ENCODE measurements around the gene NCAN. TPM values are rescaled to one million over a fixed set of nuclear protein-coding genes. Genes with fewer than 3 reads are reported as not detected.

NCAN gene
- total RNA-seq, 1 experiment from 2014 or later: not detected

DNA sequence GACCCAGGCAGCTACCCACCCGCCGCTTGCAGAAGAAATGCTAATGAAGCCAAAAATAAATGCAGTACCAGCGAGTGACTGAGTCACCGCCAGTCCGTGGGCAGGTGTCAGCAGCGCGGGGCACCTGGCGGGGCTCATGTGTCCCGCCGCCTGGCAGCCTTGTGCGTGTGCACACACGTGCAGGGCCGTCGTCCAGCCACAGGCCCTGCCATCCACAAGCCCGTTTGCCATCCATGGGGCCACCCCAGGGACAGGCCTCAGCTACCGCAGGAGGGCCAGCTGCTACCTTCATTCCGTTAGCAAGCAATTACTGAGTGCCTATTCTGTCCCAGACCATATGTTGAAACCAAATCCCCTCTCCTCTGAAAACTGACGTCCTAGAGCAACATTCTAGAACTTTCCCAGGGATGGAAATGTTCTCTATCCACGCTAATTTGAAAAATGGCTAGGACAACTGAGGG, 20.5 kb downstream of the NCAN start:
- no TSS peak for BruUV-seq (replicated peaks)
- Mint-ChIP-seq H3K27me3 (ENCODE audit: insufficient read depth, unreplicated experiment) (peaks cover 18% of the 10 kb centered on the region), H3K4me3 (ENCODE audit: unreplicated experiment) (no peak overlapping the region), H3K27ac (ENCODE audit: low read depth, unreplicated experiment) (no peak overlapping the region), H3K4me1 (ENCODE audit: insufficient read depth, unreplicated experiment) (no peaks in the 10 kb centered on the region), H3K9me3 (ENCODE audit: unreplicated experiment) (no peaks in the 10 kb centered on the region), H3K36me3 (ENCODE audit: insufficient read depth, unreplicated experiment) (no peaks in the 10 kb centered on the region)
- TF ChIP-seq, protein P1, sequence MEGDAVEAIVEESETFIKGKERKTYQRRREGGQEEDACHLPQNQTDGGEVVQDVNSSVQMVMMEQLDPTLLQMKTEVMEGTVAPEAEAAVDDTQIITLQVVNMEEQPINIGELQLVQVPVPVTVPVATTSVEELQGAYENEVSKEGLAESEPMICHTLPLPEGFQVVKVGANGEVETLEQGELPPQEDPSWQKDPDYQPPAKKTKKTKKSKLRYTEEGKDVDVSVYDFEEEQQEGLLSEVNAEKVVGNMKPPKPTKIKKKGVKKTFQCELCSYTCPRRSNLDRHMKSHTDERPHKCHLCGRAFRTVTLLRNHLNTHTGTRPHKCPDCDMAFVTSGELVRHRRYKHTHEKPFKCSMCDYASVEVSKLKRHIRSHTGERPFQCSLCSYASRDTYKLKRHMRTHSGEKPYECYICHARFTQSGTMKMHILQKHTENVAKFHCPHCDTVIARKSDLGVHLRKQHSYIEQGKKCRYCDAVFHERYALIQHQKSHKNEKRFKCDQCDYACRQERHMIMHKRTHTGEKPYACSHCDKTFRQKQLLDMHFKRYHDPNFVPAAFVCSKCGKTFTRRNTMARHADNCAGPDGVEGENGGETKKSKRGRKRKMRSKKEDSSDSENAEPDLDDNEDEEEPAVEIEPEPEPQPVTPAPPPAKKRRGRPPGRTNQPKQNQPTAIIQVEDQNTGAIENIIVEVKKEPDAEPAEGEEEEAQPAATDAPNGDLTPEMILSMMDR (IDR thresholded peaks at IDR 0.05; ENCODE audit: unreplicated experiment): no peak
- intact Hi-C loops (cut with micrococcal nuclease): no loop called here
- CTCF ChIA-PET: interaction anchor here (1.1 kb wide), 1 partner anchor 258 kb away, joined by 3 read pairs; no protein-coding TSS in a partner anchor
- POLR2A ChIA-PET: no interaction called here
- no peak for DNase-seq (ENCODE audit: unreplicated experiment)

DNA sequence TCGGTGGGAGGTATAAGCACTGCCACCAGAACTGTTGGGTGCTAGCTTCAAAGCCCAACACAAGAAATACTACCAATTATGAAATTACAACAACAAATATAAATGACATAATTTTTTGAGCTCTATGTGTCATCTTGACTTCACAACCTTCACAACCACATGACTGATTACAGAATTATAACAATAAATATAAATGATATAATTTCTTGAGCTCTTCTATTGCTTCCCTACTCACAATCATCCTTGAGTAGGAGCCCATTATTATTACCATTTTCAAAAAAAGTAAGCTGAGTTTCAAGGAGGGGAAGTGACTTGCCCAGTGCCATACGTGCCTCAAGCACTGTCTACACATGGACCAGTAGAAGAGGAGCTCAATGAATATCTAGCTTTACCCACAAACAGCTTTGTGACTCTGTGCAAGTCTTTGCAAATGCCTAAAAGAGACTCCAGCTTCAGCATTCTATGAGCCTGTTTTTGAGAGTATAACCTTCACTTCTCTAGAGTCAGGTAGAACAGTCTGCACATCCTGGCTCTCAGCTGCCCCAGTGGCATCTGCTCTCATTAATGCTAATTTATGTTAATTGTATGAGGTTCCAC, 22.6 kb downstream of the NCAN start:
- Mint-ChIP-seq H3K27me3 (ENCODE audit: insufficient read depth, unreplicated experiment) (peaks cover 12% of the 10 kb centered on the region), H3K4me3 (ENCODE audit: unreplicated experiment) (no peak overlapping the region), H3K9me3 (ENCODE audit: unreplicated experiment) (no peaks in the 10 kb centered on the region), H3K4me1 (ENCODE audit: insufficient read depth, unreplicated experiment) (no peaks in the 10 kb centered on the region), H3K27ac (ENCODE audit: low read depth, unreplicated experiment) (no peak overlapping the region), H3K36me3 (ENCODE audit: insufficient read depth, unreplicated experiment) (no peaks in the 10 kb centered on the region)
- POLR2A ChIA-PET: no interaction called here
- intact Hi-C loops (cut with micrococcal nuclease): no loop called here
- TF ChIP-seq, protein P1 (IDR thresholded peaks at IDR 0.05; ENCODE audit: unreplicated experiment): no peak
- CTCF ChIA-PET: interaction anchor here (0.8 to 1.0 kb wide), 3 partner anchors 59 to 256 kb away, joined by 3 to 7 read pairs (median 5); no protein-coding TSS in a partner anchor
- BruUV-seq (replicated peaks): no TSS peak
- no peak for DNase-seq (ENCODE audit: unreplicated experiment)

DNA sequence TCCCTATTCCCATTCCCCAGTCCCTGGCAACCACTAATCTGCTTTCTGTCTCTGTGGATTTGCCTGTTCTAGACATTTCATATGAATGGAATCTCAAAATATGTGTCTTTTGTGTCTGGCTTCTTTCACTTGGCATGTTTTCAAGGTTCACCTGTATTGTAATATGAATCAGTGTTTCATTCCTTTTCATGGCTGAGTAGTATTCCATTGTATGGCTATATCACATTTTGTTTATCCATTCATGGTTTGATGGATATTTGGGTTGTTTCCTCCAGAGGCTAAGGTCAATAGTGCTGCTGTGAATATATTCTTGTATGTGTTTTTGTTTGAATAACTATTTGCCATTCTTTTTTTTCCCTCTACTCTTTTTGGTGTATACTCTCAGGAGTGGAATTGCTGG, 24.4 kb downstream of the NCAN start:
- Mint-ChIP-seq H3K36me3 (ENCODE audit: insufficient read depth, unreplicated experiment) (no peaks in the 10 kb centered on the region), H3K4me1 (ENCODE audit: insufficient read depth, unreplicated experiment) (no peaks in the 10 kb centered on the region), H3K9me3 (ENCODE audit: unreplicated experiment) (no peaks in the 10 kb centered on the region), H3K4me3 (ENCODE audit: unreplicated experiment) (no peak overlapping the region), H3K27ac (ENCODE audit: low read depth, unreplicated experiment) (no peak overlapping the region), H3K27me3 (ENCODE audit: insufficient read depth, unreplicated experiment) (peaks cover 22% of the 10 kb centered on the region)
- TF ChIP-seq, protein P1 (IDR thresholded peaks at IDR 0.05; ENCODE audit: unreplicated experiment): no peak
- intact Hi-C loops (cut with micrococcal nuclease): no loop called here
- DNase-seq (ENCODE audit: unreplicated experiment): no peak
- POLR2A ChIA-PET: no interaction called here
- CTCF ChIA-PET: no interaction called here
- no TSS peak for BruUV-seq (replicated peaks)

DNA sequence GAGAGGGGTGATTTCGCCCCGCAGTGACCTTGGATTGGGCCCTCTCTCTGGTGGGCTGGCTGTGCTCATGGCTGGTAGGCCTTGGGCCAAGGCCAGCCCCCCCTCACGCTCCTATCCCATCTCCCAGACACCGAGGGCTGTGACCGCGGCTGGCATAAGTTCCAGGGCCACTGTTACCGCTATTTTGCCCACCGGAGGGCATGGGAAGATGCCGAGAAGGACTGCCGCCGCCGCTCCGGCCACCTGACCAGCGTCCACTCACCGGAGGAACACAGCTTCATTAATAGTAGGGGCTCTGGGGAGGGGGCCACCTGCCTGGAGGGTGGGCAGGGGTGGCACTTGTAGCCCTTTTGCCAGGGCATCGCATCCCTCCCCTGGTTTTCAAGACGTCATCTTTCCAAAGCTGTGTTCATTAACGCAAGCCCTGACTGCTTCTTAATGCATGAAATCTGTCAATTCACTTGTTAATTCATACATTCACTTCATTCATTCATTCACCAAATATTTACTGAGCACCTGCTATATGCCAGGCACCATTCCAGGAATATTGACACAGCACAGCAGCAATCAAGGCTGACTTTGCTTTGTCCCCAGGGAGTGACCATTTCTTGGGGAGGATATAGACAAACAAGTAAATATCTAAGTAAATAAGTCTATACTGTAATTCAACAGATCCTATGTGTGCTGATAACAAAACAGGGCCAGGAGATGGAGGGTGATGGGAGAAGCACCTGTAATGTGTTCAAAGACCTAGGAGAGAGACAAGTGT, 26.6 kb downstream of the NCAN start:
- H3K27ac Mint-ChIP-seq (ENCODE audit: low read depth, unreplicated experiment): no peak overlapping the region
- H3K27me3 Mint-ChIP-seq (ENCODE audit: insufficient read depth, unreplicated experiment): peaks cover 22% of the 10 kb centered on the region
- no peaks in the 10 kb centered on the region for H3K36me3 Mint-ChIP-seq (ENCODE audit: insufficient read depth, unreplicated experiment)
- H3K9me3 Mint-ChIP-seq (ENCODE audit: unreplicated experiment): no peaks in the 10 kb centered on the region
- POLR2A ChIA-PET: no interaction called here
- TF ChIP-seq, protein P1 (IDR thresholded peaks at IDR 0.05; ENCODE audit: unreplicated experiment): no peak
- intact Hi-C loops (cut with micrococcal nuclease): no loop called here
- H3K4me1 Mint-ChIP-seq (ENCODE audit: insufficient read depth, unreplicated experiment): no peaks in the 10 kb centered on the region
- no TSS peak for BruUV-seq (replicated peaks)
- H3K4me3 Mint-ChIP-seq (ENCODE audit: unreplicated experiment): no peak overlapping the region
- CTCF ChIA-PET: no interaction called here
- no peak for DNase-seq (ENCODE audit: unreplicated experiment)

Data from MCF 10A (cell line).